ENCODE results near the gene HACD4.
"Not testable (repeated sequence)": the region's sequence is repeated elsewhere in the genome, so short reads cannot be mapped to it uniquely, and the experiment has no call there.

The HACD4 gene

DNA sequence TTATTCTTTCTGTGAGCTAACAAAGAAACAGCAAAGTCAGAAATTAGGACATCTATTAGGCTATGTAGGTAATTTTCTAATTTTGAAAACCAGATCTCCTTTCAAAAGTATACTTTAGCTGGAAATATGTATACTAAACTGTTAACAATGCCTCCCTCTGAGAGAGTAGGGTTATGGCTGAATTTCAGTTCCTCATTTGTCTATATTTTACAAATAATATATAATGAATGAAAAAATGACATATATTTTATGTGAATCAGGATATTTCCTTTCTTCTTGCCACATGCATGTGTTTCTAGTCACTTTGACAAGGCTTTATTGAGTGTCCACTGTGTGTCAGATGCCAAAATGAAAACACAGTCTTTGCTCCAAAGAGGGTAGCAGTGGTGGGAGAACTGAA is 15.4 kb downstream of the HACD4 start:
- DNase-seq, result no peak

DNA sequence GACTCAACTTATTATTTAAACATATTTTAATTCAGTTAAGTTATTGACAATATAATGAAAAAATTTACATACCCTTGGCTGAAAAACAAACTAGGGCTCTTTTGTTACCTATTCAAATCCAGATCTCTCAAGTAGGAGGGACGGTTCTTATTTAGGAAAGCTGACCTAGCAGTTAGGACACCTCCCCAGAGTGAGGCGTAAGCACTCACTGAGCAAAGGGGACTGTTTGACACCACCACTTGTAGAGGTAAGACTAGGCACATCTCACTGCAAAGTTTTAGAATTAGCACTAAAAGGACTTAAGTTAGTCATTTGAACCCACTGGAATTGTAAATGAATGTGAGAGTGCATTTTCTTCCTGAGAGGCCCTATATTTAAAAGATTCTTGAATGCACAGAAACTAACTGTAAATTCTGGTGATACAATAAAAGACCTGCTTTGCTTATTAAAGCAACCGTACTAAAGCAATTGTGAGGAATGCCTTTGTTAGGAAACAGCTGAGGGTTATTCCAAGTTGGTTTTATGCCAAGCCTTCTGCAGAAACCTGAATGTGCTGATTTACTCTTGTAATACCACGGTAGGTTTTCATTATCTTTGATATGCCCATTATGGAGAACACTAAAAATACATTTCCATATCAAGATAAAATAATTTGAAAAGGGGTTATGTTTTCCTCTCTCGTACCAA is 16.2 kb downstream of the HACD4 start:
- no peak for DNase-seq

DNA sequence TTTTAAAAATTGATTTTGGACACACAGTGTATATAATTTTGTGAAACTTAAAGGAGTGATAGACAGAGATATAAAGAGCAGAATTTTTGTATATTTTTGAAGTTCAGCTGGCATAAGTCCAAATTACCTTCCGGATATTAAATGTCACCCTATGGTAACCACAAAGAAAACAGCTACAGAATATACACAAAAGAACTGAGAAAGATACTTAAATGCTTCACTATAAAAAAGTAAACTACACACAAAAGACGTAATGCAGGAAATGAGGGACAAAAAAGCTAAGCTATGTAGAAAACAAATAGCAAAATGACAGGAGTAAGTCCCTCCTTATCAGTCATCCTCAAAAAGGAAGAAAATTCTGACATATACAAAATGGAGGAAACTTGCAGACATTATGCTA is 29.4 kb downstream of the HACD4 start:
- no peak for DNase-seq

DNA sequence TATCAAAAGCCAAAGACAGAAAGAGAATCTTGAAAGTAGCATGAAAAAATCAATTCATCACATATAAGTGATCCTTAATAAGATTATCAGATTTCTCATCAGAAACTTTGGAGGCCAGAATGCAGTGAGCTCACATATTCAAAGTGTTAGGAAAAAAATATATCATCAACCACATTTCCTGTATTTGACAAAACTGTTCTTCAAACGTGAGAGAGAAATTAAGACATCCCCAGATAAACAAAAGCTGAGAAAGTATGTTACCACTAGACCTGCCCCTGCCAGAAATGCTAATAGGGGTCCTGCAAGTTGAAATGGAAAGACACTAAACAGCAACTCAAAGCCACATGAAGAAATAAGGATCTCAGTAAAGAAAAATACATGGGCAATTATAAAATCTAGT is 29.9 kb downstream of the HACD4 start:
- DNase-seq, result no peak

DNA sequence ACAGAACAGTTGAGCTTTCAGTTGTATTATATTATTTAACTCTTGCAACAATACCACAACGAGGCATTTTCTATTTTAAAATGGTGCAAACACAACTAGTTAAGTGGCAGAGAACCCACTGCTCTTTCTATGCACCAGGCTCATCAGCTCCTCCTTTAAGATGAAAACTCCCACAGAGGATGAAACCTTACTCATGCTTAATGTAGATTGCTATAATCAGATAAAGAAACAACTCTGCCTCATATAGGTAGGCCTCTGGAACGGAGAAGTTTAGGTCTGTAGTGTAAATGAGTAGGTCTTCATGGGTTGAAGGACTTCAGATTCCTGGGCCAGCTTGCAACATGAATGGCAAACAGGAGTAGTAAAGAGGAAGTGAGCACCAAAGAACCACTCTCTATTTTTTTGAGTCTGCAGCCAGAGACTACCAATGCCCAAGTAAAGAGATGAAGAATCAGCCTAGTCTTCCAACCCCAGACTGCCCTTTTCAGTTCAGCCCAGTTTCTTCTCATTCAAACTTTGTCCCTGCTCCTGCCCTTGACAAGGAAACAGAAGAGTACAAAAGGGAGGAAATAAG is 33.9 kb downstream of the HACD4 start:
- DNase-seq, result no peak

DNA sequence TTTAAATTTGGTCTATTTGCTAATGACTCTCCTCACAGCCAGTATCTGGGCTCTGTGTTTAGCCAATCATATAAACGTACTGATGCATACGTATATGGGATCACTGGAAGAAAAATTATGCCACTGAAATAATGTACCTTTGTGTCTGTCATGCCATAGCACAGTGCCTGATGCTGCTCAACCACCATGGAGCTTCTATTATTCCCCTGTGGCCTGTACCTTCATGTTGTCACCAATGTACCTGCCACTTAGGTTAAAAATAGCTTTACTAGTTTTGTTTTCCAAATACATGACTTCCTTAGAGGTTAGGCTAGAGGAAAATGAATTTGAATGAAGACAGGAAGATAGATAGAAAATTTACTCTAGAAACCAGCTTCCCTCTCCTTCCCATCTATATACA is 34.6 kb downstream of the HACD4 start:
- DNase-seq, result no peak

DNA sequence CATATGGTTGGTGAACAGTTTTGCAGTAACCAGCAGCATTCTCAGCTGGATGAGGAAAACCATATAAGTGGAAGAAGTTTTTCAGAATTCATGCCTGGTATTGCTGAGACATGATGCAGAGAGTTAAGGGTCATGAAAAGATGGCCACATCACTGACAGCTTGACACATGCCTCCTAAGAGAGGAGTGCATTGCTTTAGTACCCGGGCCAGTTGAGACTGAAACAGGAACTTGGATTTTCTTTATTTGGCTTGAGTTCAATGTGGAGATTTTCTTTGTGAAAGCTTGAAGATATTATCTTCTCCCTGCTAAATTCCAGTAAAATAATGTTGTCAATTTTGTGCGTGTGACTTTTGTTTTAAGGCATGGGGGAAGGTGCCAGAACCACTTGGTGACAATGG is 35.8 kb downstream of the HACD4 start:
- DNase-seq, result no peak

DNA sequence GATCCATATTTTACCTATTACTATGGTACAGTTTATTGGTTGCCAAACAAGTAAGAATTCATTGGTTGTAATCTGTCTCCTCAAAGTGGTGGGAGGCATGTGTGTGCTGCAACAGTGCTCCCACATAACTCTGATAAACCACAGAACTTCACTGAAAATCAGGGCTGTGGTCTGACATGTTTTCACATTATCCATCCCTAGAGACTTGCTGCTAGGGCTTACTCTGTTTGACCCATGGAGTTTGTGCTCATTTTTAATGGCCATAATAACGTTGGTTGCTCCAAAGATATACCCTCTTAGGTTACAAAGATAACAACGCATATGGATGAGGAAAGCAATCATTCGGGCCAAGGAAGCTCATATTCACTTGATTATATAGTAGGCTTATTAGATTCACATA is 37.0 kb downstream of the HACD4 start:
- no peak for DNase-seq

DNA sequence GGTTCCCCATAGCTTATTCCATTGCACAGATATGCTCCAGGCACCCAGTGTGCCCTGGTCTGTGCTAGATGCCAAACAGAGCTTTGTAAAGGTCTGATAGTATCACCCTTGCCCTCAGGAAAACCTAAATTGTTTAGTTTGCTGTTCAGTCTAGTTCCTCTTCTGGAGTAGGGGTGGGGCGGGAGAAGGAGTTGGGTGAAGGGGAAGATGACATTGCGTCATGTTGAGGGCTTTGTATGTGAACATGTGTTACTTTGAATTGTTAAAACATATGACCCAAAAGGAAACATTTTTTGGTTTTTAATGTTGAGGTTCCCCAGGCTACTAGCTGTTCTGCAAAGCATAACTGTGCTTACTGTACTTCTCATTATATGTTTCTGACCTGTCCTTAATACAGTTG is 40.6 kb downstream of the HACD4 start:
- no peak for DNase-seq

DNA sequence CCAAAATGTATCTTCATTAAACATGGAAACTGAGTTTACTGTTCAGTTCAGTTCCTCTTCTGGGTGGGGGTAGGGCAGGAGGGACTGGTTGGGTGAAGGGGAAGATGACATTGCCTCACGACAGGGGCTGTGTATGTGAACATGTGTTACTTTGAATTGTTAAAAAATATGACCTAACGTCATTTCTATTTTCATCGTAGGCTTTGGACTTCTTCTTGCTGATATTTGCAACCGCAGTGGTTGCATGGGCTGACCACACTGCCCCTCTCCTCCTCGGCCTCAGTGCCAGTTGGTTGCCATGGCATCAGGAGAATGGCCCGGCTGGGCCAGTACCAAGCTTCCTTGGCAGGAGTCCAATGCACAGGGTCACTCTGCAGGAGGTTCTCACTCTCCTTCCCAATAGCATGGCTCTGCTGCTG is 41.5 kb downstream of the HACD4 start:
- no peak for DNase-seq

DNA sequence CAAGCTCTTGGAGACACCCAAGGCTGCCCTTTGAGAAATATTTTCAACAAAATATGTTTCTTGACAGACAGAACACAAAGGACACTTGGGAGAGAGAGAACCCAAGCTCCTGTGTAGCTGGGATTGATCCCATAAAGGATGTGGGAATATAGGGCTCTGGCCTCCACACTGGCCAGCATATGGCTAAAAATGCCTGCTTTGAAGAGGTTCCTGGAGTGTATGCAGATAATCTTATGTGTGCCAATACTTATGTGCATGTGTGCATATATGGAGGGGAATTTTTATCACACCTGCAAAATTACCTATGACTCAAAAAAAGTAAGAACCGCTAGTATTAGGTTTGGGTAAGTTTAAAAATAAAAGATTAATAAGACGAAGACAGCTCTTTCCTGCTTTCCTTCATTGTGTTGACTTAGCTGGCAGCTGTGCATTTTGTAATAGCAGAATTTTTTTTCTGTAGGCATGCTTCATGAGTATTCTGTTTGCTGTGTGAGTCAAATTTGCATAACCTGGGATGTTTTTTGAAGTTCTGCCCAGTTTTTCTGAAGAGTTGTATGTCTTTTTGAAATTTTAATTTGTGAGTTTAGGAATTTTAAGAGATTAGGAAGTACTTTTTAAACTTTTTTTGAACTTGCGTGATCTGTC is 42.6 kb downstream of the HACD4 start:
- DNase-seq, result peak; percentile 39

DNA sequence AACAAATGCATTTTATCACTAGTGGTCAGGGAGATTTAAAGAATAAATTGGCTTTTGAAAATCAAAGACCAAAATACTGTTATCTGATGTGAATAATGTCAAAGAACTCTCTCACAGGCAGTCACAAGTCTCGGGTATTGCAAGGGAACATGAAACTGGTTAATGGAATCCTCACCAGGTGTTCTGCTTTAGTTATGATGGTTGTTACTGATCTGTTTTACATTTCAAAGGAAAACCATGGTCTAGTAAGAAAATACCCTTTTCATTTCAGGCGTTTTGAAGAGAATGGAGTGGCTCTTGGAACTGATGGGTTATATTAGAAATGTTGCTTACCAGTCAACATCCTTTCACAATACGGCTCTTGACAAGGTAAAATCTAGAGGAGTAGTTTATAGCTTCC is 43.4 kb downstream of the HACD4 start:
- DNase-seq, result no peak

DNA sequence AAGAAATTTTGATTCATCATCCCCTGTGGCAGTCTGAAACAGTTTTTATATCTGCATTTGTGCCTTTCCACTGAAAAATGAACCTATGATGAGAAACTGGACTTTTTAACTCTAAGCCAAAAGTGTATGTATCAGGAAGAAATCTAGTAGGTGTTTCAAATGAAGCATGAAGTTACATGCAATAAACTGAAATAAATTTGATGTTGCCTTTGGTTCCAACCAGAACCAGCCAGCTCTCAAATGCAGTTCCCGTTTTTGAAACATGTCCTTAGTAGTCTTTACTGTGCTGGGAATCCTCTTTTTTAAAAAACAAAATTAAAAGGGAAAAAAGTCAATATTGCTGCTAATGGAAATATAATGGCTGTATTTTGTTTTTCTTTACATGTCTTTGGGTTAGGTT is 43.9 kb downstream of the HACD4 start:
- no peak for DNase-seq

DNA sequence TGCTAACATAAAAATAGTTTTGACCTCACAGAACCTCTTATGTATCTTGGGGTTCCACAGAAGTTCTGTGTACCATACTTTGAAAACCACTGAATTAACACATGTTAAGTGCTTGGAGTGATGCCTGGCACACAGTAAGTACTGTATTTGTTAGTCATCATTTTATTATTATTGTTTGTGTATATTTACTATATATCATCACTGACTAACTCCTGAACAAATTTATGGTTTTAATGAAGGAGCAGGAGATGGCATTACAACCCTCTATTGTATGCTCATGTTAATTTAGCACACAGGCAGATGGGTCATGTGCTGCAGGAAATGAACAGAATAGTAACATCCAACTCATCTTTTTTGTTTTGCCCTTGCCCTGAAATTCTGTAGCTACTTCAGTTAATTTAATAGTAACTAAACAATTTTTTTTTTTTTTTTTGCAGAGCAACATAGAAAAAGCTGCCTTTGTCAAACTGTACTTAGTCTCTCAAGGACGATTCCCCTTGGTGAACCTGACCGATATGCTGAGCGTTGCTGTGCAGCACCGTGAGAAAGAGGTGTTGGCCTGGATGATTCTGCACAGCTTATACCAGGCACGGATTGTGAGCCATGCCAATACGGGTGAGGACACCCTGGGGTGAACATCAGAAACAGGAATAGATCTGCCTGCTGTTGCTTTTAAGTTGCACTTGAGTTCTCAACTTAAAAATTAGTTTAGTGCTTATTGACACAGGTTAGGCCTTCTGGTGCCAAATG is 45.4 kb downstream of the HACD4 start:
- peak; percentile 58 for DNase-seq

DNA sequence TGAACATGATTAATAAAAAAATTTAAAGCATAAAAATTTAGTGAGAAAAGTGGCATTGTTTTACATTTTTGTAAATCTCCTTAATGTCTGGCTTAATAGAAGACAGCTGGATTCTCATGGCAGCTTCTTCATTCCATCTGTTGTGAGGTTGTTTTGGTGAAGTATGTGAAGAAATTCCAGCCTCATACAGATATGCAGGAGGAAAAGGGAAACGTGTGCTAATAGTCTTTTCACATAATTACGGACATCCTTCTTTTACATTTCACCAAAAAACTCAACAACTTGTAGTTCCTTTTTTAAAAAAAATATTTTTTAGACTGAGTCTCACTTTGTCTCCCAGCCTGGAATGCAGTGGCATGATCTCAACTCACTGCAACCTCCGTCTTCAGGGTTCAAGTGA is 46.9 kb downstream of the HACD4 start:
- no peak for DNase-seq

DNA sequence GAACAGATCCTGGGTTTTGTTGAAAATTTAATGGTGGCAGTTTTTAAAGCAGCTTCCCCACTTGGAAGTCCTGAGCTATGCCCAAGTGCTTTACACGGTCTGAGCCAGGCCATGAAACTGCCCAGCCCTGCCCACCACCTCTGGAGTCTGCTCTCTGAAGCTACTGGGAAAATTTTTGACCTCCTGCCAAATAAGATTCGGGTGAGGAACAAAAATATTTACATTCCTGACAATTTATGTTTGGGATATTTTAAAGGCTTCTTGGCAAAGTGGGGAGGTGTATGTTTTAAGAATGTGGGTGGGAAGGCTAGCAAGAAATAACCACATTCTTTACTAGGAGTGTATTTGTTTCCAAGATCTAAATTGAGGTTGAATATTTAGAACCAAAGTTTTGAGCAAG is 50.0 kb downstream of the HACD4 start:
- peak; percentile 86 for DNase-seq

DNA sequence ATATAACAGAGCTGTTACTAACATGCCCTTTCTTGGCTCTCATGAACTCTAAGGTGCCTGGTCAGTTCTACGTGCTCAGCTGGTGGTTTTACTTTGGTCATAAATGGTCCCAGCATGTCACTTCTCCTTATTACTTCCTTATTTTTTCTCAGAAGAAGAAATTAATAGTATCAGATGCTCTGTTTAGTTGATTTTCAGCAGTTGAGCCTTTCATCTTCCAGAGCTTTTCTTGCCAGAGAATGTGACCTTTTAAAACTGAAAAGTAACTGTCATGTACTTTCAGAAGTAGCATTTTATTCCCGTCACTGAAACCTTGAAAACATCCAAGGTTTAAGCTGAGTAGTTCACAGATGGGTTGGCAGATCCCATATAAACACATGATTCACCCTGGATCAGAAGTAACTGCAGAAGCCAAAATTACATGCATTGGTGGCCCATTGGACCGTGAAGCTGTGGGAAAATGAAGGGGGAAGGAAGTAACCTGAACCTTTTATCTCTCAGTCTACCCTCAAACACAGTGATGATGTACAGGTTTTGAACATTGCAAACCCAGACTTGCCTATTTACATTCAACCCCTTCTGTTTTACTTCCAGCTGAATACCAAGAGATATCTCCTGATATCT is 50.5 kb downstream of the HACD4 start:
- DNase-seq, result peak; percentile 82

DNA sequence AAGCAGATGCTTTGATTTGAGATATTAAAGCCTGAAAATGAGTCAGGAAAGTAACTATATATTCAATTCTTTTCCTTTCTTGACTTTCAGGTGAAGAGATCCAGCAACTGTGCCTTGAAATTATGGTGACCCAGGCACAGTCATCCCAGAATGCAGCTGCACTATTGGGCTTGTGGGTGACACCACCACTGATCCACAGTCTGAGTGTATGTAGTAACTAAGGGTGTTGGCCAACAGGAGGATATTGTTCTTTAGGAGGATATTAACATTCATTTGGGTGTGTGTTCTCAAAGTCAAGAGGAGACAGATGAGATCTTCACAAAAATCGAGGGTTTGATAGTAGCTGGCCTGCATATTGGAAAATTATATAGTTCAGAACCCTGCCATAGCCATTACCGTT is 53.2 kb downstream of the HACD4 start:
- no peak for DNase-seq

DNA sequence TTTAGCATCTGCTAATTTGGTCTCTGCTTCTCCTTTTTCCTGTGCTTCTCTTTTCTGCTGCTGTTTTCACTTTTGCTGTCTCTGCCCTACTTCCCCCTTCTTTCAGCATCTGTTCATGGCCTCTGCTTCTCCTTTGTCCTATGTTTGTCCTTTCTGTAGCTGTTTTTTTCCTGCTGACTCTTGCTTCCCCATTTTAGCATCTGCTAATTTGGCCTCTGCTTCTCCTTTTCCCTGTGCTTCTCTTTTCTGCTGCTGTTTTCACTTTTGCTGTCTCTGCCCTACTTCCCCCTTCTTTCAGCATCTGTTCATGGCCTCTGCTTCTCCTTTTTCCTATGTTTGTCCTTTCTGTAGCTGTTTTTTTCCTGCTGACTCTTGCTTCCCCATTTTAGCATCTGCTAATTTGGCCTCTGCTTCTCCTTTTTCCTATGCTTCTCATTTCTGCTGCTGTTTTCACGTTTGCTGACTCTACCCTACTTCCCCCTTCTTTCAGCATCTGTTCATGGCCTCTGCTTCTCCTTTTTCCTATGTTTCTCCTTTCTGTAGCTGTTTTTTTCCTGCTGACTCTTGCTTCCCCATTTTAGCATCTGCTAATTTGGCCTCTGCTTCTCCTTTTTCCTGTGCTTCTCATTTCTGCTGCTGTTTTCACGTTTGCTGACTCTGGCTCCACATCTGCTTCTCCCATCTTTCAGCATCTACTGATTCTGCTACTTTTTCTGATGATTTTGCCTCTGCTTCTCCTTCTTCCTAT is 57.1 kb downstream of the HACD4 start:
- not testable (repeated sequence) for DNase-seq

DNA sequence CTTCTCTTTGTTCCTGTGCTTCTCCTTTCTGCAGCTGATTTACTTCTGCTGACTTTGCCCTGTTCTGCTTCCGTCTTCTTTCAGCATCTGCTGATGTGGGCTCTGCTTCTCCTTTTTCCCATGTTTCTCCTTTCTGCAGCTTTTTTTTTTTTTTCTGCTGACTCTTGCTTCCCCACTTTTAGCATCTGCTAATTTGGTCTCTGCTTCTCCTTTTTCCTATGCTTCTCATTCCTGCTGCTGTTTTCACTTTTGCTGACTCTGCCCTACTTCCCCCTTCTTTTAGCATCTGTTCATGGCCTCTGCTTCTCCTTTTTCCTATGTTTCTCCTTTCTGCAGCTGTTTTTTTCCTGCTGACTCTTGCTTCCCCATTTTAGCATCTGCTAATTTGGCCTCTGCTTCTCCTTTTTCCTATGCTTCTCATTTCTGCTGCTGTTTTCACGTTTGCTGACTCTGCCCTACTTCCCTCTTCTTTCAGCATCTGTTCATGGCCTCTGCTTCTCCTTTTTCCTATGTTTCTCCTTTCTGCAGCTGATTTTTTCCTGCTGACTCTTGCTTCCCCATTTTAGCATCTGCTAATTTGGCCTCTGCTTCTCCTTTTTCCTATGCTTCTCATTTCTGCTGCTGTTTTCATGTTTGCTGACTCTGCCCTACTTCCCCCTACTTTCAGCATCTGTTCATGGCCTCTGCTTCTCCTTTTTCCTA is 58.0 kb downstream of the HACD4 start:
- not testable (repeated sequence) for DNase-seq

DNA sequence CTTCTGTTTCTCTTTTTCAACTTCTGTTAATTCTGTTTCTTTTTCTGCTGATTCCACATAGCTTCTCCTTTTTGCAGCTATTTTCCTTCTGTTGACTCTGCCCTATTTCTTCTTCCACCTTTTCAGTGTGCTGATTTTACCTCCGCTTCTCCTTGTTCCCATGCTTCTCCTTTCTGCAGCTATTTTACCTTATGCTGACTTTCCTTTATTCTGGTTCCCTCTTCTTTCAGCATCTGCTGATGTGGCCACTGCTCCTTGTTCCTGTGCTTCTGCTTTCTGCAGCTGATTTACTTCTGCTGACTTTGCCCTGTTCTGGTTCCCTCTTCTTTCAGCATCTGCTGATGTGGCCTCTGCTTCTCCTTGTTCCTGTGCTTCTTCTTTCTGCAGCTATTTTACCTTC is 58.8 kb downstream of the HACD4 start:
- no peak for DNase-seq
